HG03103 (cell line): Measurements from ENCODE around the gene CLEC2D.
"Not testable (repeated sequence)": the region's sequence is repeated elsewhere in the genome, so short reads cannot be mapped to it uniquely, and the experiment has no call there.

Experiments
- ATAC-seq: cut with Tn5 transposase; IDR thresholded peaks from one replicate; pipeline ENCODE4 v1.9.1; 2021; ENCODE audit warnings: low read depth; ENCODE audit not compliant: unreplicated experiment

CLEC2D gene, protein sequence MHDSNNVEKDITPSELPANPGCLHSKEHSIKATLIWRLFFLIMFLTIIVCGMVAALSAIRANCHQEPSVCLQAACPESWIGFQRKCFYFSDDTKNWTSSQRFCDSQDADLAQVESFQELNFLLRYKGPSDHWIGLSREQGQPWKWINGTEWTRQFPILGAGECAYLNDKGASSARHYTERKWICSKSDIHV

DNA sequence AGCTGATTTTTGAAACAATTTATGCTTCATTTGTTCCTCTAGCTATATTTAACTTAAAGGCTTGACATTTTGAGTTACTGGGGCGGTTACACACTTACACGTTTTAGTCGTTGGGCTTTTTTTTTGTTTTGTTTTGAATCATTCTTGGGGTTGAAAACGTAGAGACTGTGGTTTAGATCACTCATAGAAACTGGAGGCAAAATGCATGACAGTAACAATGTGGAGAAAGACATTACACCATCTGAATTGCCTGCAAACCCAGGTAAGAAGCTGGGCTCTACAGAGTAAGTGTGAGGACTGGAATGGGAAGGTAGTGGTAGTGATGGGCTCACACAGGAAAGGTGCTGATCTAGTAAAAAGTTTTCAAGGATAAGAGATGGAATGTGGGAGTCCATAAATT is at the start of gene CLEC2D:
CLEC2D (plus strand) TSS at position 180 of the 400 bp plus-strand sequence; CDS start at position 202, 22 bp downstream.
- ATAC-seq, result peak; percentile 34

DNA sequence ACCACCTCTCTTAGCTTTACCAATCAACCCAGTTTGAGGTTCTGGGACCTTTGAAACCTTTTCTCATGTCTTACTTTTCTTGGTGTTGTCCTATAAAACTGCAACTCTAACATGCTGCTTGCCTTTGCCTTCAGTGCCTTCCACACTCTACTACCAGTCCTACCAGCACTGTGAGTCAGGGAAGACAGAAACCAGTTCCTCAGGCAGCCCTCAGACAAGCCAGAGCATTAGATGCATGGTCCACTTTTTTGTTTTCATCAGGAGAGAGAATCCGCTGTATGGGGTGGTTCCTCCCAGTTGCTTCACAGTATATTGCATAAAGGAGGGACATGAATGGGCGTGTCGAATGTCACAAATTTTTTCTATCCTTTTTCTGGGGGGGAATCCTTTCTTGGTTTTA is 44.5 kb upstream of the CLEC2D start:
- no peak for ATAC-seq

DNA sequence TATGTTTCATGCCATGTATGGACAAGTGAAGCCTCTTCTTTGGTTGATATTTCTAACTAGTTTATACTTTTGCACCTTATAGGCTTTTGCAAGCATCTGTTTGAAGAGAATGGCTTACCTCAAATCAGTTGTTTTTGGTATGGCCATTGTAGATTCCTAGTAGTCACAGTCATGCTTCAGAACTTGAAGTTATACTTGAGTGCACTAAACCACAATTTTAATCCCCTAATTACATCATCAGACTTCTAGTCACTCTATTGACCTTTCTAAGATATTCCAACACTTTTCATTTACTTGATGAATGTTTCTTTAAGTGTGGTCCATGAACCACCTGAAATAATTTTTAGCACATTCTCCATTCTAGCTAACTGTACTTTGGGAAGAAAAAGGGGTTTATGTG is 43.2 kb upstream of the CLEC2D start:
- no peak for ATAC-seq

DNA sequence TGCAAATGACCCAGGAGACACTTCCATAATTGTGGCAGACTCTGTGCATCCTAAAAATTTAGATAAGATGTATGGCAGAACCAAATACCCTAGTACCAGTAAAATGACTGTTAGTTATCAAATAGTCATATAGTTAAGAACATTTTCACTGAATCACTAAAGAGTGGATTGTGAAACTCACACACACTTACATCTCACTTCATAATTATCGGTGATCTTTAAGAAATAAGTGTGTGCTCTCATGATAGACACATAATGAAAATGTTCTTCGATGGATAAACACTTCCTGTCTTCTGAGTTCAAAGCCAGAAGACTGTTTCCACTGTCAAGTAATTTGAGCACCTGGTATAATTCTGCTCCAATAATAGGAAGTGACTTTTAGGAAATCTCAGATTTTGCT is 42.7 kb upstream of the CLEC2D start:
- no peak for ATAC-seq

DNA sequence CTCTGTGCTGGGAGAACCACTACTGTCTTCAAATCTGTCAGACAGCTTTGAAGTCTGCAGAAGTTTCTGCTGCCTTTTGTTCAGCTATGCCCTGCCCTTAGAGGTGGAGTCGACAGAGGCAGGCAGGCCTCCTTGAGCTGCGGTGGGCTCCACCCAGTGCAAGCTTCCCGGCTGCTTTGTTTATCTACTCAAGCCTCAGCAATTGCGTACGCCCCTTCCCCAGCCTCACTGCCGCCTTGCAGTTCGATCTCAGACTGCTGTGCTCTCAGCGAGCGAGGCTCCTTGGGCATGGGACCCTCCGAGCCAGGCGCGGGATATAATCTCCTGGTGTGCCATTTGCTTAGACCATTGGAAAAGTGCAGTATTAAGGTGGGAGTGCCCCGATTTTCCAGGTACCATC is 36.7 kb upstream of the CLEC2D start:
- no peak for ATAC-seq

DNA sequence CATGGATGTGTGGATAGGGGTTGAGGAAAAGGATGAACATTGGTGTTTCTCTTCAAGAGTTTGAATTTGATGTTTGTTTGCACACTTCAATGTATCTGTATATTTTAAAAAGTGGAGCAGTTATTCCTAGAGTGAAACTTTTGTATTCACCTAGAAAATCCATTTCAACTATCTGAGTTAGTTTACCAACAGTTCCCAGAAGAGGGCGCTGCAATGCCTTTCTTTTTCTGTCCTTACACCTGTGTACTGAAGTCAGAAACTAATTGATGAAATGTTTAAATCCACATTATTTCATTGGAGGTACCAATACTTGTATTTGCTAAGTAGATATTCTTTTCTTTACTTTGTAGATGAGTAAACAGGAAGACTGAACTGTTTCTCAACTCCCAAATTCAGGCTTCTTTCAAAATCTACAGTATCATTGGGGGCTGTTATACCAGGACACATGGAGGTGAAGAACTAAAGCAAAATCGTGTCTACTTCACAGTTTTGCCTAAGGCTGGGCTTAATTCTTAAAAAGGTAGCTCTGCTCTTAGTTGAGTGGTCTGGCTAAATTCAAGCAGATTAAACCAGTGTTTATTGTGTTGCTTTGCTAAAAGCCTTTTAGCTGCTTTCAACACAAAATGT is 35.2 kb upstream of the CLEC2D start:
- ATAC-seq, result no peak

DNA sequence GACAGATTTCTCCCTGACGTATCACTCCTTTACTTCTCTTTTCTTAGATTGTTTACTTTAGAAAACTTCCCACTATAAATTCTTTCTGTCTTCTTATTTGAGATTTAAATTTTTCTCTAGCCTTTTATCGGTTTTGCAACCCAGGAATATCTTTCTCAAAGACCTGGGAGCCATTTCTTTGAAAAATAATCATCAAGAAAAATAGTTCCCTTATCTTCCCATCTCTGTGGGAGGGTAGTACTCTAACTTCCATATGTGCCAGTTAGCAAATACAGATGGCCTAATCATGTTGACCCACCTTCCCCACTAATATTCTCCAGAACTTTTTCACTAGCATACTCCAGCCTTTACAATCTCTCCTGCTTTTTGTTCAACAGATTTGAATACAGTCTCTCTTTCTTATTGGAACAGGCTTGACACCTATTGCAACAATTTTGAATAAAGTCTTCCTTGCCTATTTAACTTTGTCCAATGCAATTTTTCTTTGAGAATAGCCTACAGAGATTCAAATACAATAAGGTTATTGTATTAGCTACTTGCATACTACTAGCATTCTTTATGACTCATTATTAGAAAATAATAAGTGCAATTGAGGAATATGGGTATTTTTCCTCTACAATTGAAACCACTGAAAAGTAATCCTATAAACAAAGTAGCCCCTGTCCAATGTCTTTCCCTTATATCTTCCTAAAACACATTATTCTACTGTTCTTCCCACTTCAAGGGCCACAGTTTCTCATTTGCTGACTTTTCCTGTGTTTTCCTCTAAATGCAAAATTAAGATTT is 34.4 kb upstream of the CLEC2D start:
- ATAC-seq, result no peak

DNA sequence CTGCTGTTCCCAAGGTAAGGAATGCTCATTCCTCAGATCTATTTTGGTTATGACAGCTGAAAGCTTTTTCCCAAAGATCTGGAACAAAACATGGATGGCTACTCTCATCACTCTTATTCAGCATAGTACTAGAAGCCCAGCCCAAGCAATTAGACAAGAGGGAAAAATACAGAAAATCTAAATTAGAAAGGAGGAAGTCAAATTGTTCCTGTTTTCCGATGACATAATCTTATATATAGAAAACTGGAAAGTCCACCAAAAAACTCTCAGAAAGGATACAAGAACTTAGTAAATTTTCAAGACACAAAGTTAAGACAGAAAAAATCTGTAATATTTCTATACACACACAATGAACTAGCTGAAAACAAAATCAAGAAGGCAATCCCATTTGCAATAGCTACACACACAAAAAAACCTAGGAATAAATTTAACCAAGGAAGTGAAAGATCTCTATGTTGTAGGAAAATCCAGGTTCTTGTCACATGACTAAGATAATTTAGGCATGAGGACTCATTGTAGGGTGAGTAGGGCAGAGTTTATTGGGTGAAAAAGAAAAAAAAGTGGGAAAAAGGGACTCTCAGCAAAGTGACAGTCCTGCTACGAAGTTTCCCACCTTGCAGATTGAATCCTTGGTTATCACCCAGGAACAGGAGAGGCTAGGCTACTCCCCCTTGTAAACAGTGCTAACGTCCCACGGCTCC is 33.2 kb upstream of the CLEC2D start:
- ATAC-seq, result no peak

DNA sequence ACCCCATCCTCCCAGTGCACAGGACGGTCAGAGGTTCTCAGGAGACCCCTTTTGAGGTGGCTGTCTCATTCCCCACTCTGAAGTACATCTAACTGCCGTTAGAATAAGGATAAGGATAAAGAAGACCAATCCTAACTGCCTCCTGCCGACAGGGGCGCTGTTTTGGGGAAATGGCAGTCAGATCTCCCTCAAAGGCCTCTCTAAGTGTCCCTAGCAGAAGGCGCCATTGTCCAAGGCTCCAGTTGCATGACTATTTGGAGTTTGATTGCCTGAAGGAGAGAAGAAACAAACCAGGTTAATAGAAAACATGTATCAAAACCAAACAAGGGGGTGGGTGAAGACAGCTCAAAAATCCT is 32.7 kb upstream of the CLEC2D start:
- ATAC-seq, result no peak

DNA sequence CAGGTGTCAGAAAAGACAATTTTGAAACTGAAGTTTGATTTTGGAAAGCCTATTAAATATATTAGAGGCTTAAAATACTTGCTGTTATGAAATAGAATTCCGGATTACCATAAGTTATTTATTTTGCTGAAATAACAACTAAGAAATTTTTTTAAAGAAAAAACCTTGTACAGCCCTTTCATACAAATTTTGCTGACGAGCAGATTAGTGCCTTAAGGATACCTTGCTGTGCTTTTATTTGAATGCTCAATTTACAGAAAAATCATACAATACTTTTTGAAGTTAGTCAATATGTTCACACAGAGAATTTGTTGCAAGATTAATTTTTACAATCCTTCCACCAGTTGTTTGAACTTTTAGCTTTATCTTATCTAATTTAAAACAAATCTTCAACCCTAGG is 29.5 kb upstream of the CLEC2D start:
- no peak for ATAC-seq

DNA sequence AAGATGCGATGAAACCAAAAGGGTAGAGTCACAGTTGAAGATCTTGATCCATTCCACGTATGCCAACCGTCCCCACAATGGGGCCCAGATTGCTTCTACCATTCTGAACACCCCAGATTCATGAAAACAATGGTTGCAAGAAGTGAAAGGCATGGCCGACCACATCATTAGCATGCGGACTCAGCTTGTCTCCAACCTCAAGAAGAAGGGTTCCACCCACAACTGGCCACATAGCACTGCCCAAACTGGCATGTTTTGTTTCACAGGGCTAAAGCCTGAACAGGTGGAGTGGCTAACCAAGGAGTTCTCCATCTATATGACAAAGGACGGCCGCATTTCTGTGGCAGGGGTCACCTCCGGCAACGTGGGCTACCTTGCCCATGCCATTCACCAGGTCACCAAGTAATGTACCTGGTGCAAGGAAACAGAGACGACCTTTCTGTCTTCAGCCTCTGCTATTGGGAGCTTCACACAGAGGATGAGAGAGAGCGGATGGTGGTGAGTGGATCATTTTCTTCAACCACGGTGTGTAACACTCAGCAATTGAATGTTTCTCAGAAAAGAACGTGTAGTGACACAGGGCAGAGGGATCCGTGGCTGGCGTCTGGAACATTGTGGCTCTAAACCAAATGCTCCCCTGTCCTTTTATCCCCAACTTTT is 26.8 kb upstream of the CLEC2D start:
- ATAC-seq, result no peak

DNA sequence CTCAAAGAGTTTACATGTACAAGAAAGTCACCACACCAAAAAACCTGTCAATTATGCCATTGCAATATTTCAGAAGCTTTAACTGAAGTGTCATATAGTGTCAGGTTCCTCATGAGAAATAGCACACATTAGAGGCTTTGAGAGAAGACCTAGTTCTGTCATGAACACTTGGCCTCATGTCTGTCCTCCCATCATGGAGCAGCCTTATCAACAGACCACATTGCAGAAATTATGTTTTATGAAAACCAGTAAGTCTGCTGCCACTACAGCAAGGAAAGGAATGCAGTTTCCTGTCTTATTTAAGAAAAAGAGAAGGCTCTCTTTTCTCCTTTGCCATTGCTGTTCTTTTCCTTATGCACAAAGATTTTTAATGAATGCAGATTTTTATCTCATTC is 26.2 kb upstream of the CLEC2D start:
- no peak for ATAC-seq

DNA sequence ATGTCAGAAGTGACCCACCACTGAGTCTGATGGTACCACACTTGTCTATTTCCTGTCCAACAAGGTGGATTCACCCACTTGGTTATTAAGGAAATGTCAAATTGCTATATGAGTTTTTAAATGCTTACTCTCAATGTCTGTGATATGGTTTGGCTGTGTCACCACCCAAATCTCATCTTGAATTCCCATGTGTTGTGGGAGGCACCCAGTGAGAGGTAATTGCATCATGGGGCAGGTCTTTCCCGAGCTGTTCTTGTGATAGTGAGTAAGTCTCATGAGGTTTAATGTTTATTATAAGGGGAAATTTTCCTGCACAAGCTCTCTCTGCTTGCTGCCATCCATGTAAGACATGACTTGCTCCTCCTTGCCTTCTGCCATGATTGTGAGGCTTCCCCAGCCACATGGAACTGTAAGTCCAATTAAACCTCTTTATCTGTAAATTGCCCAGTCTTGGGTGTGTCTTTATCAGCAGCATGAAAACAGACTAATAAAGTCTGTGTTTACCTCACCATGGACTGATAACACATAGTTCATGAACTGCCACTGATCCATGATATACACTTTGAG is 24.4 kb upstream of the CLEC2D start:
- not testable (repeated sequence) for ATAC-seq

DNA sequence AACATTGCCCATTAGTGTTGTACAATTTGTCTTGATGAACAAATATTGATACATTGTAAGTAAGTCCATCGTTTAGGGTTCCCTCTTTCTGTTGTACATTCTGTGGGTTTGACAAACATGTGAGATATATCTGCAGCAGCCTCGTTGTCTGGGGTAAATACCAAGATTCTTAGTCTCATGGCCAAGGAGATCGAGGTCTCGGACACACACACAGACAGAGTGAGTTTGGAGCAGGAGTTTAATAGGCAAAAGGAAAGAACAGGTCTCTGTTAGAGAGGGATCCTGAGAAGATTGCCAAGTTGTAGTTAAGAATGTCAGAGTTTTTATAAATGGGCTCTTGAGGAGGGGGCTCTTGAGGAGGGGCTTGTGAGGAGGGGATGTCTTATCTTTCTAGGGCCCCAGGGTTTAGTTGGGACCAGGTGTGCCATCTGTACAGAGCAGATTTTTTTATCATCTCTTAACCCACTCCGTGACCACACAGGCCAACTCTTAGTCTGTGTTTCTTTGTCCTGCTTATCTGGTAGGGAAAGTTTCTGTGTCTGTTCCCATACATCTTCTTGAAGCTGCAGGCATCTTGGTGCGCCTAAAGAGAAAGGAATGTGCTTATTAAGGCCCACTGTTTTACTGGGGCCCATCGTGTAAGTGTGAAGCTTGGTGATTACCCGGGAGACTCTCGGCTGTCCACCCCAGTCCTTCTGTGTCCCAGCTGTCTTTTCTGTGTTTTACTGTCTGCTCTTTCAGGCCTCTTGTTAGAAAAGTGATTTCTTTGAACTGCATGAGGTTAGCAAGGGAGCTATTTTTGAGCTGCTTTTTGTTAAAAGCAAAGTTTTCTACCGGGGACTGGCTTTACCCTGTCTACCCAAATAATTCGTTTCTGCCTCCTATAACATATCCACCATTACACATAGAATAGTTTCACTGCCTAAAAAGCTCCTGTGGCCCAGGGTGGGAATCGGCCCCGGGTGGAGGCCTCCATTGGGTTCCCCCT is 22.4 kb upstream of the CLEC2D start:
- no peak for ATAC-seq

DNA sequence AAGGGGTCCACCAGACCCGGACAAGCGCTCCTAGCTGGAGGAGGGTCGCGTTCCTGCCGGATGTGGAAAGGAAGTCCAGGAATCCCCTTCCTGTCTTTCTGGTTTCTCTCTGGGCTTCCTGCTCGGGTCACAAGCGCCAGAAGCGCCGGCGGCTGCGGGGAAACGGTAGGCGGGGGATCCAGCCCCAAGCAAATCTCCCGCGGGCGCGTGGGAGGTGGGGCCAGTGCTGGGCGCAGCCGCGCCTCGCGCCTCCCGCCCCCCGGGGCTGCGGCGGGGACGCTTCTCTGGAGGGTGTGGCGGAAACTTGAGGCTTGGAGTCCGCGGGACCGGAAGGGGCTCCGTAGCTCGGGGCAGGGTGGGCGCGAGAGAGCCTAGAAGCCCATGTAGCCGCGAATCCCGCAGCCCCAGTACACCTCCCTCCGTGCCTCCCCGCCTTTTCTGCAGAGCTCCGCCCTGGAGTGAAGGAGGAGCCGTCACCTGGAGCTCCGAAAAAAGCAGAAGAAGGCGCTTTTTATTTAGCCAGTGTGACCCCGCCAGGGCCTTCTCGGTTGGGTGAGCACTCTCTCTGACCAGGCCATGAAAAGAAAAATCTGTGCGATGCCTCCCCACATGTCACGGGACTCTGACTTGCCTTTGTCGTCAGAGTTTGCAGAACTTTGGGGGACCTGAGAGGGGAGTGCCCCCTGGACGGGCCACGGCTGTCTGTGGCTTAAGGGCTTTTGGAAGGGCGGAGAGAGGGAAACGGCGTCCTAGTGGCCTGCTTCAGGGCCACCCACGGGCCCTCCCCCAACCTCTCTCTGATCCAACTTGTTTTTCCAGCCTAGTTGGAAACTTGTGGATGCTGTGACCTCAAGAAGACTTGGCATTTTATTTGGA is 21.4 kb upstream of the CLEC2D start:
- peak; percentile 57 for ATAC-seq

DNA sequence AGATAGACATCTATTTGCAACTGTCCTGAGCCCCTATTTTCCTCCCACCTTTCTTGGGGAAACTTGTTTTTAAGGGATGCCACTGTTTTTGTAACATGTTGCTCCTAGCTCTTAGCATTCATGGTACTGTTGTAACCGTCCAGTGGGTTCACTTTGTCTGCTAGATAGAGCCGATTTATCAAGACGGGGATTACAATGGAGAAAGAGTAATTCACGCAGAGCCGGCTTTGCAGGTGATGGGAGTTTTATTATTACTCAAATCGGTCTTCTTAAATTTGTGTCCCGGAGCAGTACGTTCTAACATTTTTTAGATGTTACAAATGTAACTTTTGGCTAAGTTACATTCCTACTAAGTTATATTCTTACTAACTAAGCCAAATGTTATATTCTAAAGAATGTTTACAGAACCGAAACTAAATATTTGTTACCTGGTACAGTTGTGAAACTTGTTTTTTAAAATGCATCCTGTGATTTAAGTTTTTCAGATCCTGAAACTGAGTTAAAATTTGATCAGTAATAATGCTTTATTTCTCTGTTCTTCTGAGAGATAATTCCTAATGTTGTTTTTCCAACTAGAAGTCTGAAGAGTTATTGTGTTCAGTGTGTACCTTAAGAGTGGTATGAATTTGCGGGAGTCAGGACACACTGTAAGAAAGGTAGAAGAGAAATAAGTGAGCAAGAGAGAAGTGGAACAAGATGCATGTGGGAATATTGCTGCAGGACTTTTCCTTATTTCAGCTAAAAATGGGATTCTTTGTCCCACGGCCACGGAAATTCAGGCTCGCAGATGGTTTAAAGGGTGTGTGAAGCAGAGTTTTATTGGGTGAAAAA is 20.6 kb upstream of the CLEC2D start:
- ATAC-seq, result no peak

DNA sequence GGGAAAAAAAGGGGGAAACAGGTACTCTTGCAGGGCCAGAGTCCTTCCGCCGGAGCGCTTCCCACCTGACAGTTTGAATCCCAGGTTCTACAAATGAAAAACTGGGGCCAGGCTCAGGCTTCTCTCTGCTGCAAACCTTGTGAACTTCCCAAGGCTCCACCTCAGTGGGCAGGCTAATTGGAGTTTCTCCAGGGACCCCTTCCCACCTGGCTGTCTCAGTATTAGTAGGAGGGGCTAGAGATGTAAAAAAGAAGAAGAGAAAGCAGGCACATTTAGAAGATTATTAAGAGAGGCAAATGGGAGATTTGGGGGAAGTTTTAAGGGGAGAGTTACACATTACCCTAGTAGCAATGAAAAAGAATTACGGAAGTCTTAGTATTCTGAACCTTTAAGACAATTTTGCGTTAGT is 20.0 kb upstream of the CLEC2D start:
- ATAC-seq, result no peak
